GDM1 (cell line): ENCODE measurements around the gene FASN.

ENCODE experiments used
- DNase-seq: peaks from one replicate; lab custom pipeline; 2025; lab: John Stamatoyannopoulos, UW

FASN gene

GRCh38 chr17:82117139-82118090 is 19.4 kb upstream of the FASN start:
- no peak for DNase-seq

GRCh38 chr17:82116246-82116645 is 18.2 kb upstream of the FASN start:
- no peak for DNase-seq

- no peak for DNase-seq
Measured at GRCh38 chr17:82114872-82115271, 16.8 kb upstream of the FASN start.

GRCh38 chr17:82114447-82114846 is 16.4 kb upstream of the FASN start:
- DNase-seq: no peak

- no peak for DNase-seq
Measured at GRCh38 chr17:82113941-82114340, 15.9 kb upstream of the FASN start.

GRCh38 chr17:82113422-82113821 is 15.4 kb upstream of the FASN start:
- no peak for DNase-seq

- DNase-seq: no peak
Measured at GRCh38 chr17:82112914-82113311, 14.9 kb upstream of the FASN start.

GRCh38 chr17:82112181-82112913 is 14.3 kb upstream of the FASN start:
- no peak for DNase-seq

GRCh38 chr17:82110298-82110697 is 12.3 kb upstream of the FASN start:
- DNase-seq: no peak

GRCh38 chr17:82108961-82109475 is 11.0 kb upstream of the FASN start:
- no peak for DNase-seq

GRCh38 chr17:82108496-82108945 is 10.5 kb upstream of the FASN start:
- DNase-seq: no peak

GRCh38 chr17:82108038-82108437 is 10.0 kb upstream of the FASN start:
- DNase-seq: no peak

GRCh38 chr17:82107341-82107860 is 9.4 kb upstream of the FASN start:
- no peak for DNase-seq

GRCh38 chr17:82106688-82107305 is 8.8 kb upstream of the FASN start:
- no peak for DNase-seq

- DNase-seq: peak; percentile 43
Measured at GRCh38 chr17:82105882-82106687, 8.0 kb upstream of the FASN start.

GRCh38 chr17:82105417-82105881 is 7.4 kb upstream of the FASN start:
- no peak for DNase-seq

GRCh38 chr17:82104797-82105416 is 6.9 kb upstream of the FASN start:
- DNase-seq: no peak

- DNase-seq: no peak
Measured at GRCh38 chr17:82103553-82104451, 5.8 kb upstream of the FASN start.
